C4-2B (cell line): ENCODE data around the gene TLR5.

Source experiments
- H3K27ac ChIP-seq: fragments of 450-650 bp; 2 replicates; pipeline ENCODE4 v1.5.1; 2017
- ZFX ChIP-seq: fragments of 450-650 bp; IDR thresholded peaks from 2 replicates; pipeline ENCODE4 v1.6.1; 2017
- TF ChIP-seq, protein P1 (sequence below): fragments of 450-650 bp; conservative IDR thresholded peaks from 2 replicates; pipeline ENCODE4 v1.5.1; 2017; ENCODE audit warnings: mild to moderate bottlenecking

The TLR5 gene

DNA sequence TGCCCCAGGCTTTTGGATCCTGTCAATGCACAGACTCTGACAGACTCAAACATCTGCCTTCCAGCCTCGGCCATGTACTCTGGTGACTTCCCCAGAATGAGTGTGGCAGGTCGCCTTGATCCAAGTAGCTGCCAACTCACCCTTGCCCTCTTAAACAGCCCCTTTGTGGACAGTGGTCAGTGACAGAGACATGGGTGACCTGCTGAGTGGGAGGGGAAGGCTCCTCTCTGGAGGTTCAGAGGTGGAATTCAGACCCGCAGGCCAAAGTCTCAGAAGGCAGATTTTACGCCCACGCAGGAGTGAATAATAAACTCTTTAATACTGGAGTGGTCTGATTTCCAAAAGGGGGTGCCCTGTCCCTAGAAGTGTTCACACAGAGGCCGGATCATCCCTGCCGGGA is 63.5 kb downstream of the TLR5 start:
- TF ChIP-seq ZFX: no peak
- TF ChIP-seq, protein P1, sequence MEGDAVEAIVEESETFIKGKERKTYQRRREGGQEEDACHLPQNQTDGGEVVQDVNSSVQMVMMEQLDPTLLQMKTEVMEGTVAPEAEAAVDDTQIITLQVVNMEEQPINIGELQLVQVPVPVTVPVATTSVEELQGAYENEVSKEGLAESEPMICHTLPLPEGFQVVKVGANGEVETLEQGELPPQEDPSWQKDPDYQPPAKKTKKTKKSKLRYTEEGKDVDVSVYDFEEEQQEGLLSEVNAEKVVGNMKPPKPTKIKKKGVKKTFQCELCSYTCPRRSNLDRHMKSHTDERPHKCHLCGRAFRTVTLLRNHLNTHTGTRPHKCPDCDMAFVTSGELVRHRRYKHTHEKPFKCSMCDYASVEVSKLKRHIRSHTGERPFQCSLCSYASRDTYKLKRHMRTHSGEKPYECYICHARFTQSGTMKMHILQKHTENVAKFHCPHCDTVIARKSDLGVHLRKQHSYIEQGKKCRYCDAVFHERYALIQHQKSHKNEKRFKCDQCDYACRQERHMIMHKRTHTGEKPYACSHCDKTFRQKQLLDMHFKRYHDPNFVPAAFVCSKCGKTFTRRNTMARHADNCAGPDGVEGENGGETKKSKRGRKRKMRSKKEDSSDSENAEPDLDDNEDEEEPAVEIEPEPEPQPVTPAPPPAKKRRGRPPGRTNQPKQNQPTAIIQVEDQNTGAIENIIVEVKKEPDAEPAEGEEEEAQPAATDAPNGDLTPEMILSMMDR: no peak
- H3K27ac ChIP-seq: no peak overlapping the region

DNA sequence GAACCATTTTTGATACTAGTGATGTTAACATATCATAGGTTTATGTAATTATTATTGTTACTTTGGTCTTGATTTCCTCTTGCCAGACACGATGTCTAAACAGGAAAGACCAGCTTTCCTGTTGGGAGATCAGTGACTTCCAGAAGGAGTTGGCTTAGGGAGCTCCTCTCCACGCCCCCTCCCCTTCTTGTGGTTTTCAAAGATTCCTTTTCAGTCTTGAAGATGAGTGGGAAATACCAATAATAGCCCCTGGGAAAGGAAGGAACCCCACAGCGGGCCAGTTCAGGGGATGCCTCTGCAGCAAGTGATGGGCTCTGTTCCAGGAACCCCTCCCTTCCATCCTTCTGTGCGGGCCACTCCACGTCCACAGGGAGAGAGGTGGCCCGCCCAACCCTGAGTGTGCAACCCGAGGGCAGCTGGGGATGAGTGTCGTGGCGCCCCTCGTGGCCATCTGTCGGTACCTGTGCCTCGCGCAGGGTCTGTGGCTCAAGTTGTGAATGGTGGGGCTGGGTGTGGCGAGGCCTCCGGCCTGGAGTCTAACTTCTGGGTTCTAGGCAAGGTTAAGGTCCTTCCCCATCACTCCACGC is 65.7 kb downstream of the TLR5 start:
- TF ChIP-seq, protein P1: no peak
- TF ChIP-seq ZFX: no peak
- no peak overlapping the region for H3K27ac ChIP-seq

DNA sequence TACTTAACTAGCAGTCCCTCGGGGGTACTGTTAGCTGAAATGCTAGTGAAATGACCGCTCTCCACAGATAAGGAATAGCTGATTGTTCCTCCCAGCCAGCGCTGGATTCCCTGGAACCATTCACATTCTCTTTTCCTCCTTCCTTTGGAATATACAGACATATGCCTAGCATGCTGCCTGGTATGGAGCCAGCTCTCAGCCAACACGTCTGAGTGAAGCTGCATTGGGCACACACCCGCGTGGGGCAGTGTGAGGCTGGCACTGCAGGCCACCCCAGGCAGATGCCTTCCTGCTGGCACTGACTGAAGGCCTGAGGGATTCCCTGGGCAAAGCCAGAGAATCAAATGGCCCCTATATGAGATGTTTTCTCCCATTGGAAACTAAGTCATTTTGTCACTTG is 66.7 kb downstream of the TLR5 start:
- H3K27ac ChIP-seq: no peak overlapping the region
- TF ChIP-seq ZFX: no peak
- TF ChIP-seq, protein P1: no peak

DNA sequence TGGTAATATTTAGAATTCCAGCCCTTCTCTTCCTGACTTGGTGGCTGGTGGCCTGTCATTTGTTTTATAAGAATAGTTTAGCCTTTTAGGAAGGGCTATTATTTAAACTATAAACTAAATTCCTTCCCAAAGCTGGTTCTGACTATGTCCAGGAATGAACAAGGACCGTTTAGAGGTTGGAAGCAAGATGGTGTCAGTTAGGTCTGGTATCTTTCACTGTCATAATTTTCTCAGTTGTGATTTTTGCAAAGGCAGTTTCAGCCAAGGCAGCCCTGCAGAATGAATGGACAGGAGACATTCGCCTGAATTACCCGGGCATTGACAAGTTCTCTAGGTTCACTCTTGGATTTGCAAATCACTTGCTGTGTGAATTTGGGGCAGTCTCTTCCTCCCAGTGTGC is 67.2 kb downstream of the TLR5 start:
- H3K27ac ChIP-seq: no peak overlapping the region

DNA sequence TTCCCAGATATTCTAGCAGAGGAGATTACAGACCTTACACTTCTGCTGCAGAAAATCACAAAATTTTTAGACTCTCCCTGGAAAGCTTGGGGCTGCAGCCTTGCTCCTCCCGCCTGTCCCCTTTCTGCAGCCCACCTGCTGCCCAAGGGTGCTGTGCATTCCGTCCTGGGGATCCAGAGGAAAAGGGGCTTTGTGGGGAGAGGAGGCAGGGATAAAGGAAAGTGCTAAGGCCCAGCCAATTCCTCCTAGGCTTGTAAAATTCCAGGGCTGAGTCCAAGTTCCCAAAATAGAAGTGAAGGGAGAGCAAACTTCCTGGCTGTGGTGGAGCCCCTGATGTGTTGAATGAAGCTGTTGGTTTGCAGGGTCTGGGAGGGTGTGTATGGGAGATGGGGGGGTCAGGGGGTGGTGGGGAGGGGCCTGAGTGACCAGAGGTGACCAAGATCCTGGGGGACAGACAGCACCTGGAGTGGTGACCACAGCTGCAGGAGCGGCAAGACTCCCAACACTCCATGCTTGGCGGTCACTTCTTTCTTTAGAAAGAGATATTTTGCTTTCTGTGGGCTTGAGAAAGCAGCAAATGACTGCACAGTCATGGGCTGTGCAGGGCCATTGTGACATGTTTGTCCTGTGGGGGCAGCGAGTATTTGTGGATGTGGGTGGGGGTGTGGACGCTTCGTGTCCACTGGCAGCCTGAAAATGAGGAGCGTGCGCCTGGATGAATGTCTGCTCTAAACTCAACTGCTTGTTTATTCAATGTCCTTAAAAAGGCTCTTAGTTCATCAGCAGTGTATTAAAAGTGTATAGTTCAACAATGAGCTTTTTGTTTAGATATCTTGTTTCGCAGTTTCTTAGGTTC is 68.4 kb downstream of the TLR5 start:
- no peak overlapping the region for H3K27ac ChIP-seq
- TF ChIP-seq ZFX: no peak
- TF ChIP-seq, protein P1: no peak

More for the DNA sequence above, 67.2 kb downstream of the TLR5 start:
- TF ChIP-seq, protein P1: no peak
- TF ChIP-seq ZFX: no peak

DNA sequence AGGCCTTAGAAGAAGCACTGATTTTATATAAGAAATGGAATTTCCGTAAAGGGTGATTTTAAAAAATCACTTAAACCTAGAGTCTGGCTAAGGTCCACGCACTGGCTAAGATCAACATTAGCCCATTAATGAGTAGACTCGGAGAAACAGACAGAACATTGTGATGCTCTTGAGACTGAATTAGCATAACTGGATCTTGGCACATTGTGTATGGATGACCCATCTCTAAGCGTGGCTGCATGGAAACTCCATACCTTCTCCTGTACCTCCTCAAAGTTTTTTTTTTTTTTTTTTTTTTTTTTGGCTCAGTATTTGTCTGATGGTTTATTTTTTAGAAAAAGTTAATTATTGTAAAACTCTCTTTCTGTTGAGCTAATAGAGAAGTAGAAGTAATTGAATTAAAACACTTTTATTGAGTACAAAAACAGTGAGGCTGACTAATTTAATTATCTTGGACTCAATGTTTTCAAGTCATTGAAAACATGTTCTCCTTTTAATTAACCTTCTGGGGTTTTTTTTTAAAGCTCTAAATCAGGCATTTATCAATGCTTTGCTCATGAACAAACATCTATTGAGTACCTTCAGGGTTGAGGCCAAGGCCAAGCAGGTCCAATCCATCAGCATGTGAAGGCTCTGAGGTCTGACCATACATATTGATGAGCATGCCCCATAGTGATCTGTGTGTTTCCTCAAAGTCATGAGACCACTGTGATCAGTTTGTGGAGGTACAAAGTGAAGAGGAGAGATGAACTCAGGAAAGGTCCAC is 74.0 kb downstream of the TLR5 start:
- no peak overlapping the region for H3K27ac ChIP-seq
- TF ChIP-seq ZFX: no peak
- TF ChIP-seq, protein P1: no peak

DNA sequence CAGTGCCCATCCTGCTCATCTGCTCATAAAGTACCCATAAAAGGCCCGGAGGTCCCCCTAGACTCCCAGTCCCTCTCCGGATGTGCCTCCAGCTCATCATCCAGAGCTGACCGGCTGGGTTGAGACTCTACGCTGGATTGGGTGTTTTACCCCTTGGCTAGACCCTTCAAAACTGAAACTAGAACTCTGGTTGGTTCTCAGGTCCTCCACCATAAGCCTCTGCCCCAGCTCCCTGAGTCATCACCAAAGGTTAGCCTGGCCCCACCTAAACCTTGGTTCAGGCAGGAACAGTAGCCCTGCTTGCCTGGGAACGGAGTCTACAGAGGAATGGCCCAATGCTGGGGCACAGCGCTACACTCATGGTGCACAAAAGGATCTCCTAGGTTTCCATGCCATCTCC is 75.1 kb downstream of the TLR5 start:
- H3K27ac ChIP-seq: no peak overlapping the region
- TF ChIP-seq ZFX: no peak
- TF ChIP-seq, protein P1: no peak
